AG09319 (cell line): ENCODE data around the gene TPGS1.

ENCODE experiments used
- DNase-seq: peaks from one replicate; pipeline ENCODE4 v3.0.0-alpha.2; 2010; ENCODE audit warnings: low read depth; ENCODE audit errors: extremely low read depth
- CTCF ChIP-seq: IDR thresholded peaks from 2 replicates; pipeline ENCODE4 v1.5.1; 2011; ENCODE audit warnings: low read depth, mild to moderate bottlenecking, inconsistent platforms, low read length, moderate library complexity

TPGS1 gene

GRCh38 chr19:567296-567900 lies 60.1 kb downstream of the TPGS1 start:
- no peak for DNase-seq
- TF ChIP-seq CTCF = no peak
